OCI-LY3 (cell line): ENCODE results near the gene DYNC1I1.

ENCODE experiments used
- H2AFZ ChIP-seq: fragments of 200-600, 300-600 bp; shearing (Covaris generic); 2 replicates; pipeline ENCODE4 v1.6.0; 2014; ENCODE audit warnings: antibody characterized with exemption, low read depth, low read length
- H3K27ac ChIP-seq: fragments of 200-600, 300-600 bp; sonication (generic); 2 replicates; pipeline ENCODE4 v1.5.1; 2014; ENCODE audit warnings: mild to moderate bottlenecking, low read length, moderate library complexity, mixed read lengths
- H3K27me3 ChIP-seq: fragments of 200-600, 300-600 bp; sonication (generic); 2 replicates; pipeline ENCODE4 v1.6.1; 2014; ENCODE audit warnings: low read depth, low read length, mixed read lengths
- H3K36me3 ChIP-seq: fragments of 200-600, 300-600 bp; sonication (generic); replicated peaks from 2 replicates; pipeline ENCODE3; 2014; ENCODE audit warnings: low read depth, low read length, mixed read lengths
- H3K4me1 ChIP-seq: fragments of 300-600, 200-600 bp; sonication (generic); 2 replicates; pipeline ENCODE4 v1.6.1; 2014; ENCODE audit warnings: low read length, mixed read lengths
- H3K4me2 ChIP-seq: fragments of 200-600, 300-600 bp; sonication (generic); 2 replicates; pipeline ENCODE4 v1.6.1; 2014; ENCODE audit warnings: low read length, mixed read lengths
- H3K4me3 ChIP-seq: fragments of 300-600, 200-600 bp; sonication (generic); 2 replicates; pipeline ENCODE4 v1.5.1; 2014; ENCODE audit warnings: antibody characterized with exemption, mild to moderate bottlenecking, low read length, moderate library complexity
- H3K79me2 ChIP-seq: fragments of 300-600, 200-600 bp; shearing (Covaris generic); 2 replicates; pipeline ENCODE4 v1.6.1; 2014; ENCODE audit warnings: mild to moderate bottlenecking, low read length, mixed read lengths
- H3K9ac ChIP-seq: fragments of 300-600, 200-600 bp; shearing (Covaris generic); 2 replicates; pipeline ENCODE4 v1.6.0; 2014; ENCODE audit warnings: mild to moderate bottlenecking, low read length, moderate library complexity
- H3K9me3 ChIP-seq: fragments of 200-600, 300-600 bp; shearing (Covaris generic); 2 replicates; pipeline ENCODE4 v1.6.1; 2014; ENCODE audit warnings: low read length, mixed read lengths; ENCODE audit not compliant: insufficient read depth
- H4K20me1 ChIP-seq: fragments of 200-600, 300-600 bp; sonication (generic); 2 replicates; pipeline ENCODE4 v1.6.1; 2016; ENCODE audit warnings: low read length, mixed read lengths; ENCODE audit not compliant: insufficient read depth
- EZH2phosphoT487 ChIP-seq: fragments of 200-600 bp; shearing (Covaris generic); IDR thresholded peaks from 2 replicates; pipeline ENCODE4 v1.6.1; 2018; ENCODE audit warnings: antibody characterized with exemption, mixed run types, low read depth
- TF ChIP-seq, protein P1 (sequence below): fragments of 200-600, 300-600 bp; sonication (generic); IDR thresholded peaks from 2 replicates; pipeline ENCODE4 v1.5.1; 2014; ENCODE audit warnings: antibody characterized with exemption, low read length, low read depth

DYNC1I1 gene

GRCh38 chr7:96136600-96137239 is 364.4 kb downstream of the DYNC1I1 start:
- Histone ChIP-seq H3K27me3 (no peaks in the 10 kb centered on the region), H2AFZ (no peak overlapping the region), H3K79me2 (no peaks in the 10 kb centered on the region), H3K4me3 (no peak overlapping the region), H3K4me2 (no peak overlapping the region), H4K20me1 (0 out of 2 replicates have a peak, but pooled peaks cover under 1% of the 10 kb centered on the region), H3K36me3 (peaks cover 4% of the 10 kb centered on the region), H3K4me1 (no peaks in the 10 kb centered on the region), H3K9me3 (no peaks in the 10 kb centered on the region), H3K9ac (no peak overlapping the region), H3K27ac (no peak overlapping the region)
- TF ChIP-seq EZH2phosphoT487, result no peak
- TF ChIP-seq, protein P1, sequence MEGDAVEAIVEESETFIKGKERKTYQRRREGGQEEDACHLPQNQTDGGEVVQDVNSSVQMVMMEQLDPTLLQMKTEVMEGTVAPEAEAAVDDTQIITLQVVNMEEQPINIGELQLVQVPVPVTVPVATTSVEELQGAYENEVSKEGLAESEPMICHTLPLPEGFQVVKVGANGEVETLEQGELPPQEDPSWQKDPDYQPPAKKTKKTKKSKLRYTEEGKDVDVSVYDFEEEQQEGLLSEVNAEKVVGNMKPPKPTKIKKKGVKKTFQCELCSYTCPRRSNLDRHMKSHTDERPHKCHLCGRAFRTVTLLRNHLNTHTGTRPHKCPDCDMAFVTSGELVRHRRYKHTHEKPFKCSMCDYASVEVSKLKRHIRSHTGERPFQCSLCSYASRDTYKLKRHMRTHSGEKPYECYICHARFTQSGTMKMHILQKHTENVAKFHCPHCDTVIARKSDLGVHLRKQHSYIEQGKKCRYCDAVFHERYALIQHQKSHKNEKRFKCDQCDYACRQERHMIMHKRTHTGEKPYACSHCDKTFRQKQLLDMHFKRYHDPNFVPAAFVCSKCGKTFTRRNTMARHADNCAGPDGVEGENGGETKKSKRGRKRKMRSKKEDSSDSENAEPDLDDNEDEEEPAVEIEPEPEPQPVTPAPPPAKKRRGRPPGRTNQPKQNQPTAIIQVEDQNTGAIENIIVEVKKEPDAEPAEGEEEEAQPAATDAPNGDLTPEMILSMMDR, result no peak

- Histone ChIP-seq H4K20me1 (peaks cover 3% of the 10 kb centered on the region; the same call in 1 of the 2 replicates), H3K27me3 (no peaks in the 10 kb centered on the region), H3K4me3 (no peak overlapping the region), H3K36me3 (peaks cover 23% of the 10 kb centered on the region), H3K4me1 (no peaks in the 10 kb centered on the region), H2AFZ (no peak overlapping the region), H3K4me2 (no peak overlapping the region), H3K9me3 (no peaks in the 10 kb centered on the region), H3K79me2 (no peaks in the 10 kb centered on the region), H3K27ac (no peak overlapping the region), H3K9ac (no peak overlapping the region)
- TF ChIP-seq EZH2phosphoT487, result no peak
- TF ChIP-seq, protein P1, result no peak
These were observed 371.3 kb downstream of the DYNC1I1 start for GRCh38 chr7:96143495-96144259.

GRCh38 chr7:96144260-96144526 is 371.8 kb downstream of the DYNC1I1 start:
- H3K27ac ChIP-seq, result no peak overlapping the region
- no peak overlapping the region for H3K4me2 ChIP-seq
- no peaks in the 10 kb centered on the region for H3K79me2 ChIP-seq
- no peaks in the 10 kb centered on the region for H3K4me1 ChIP-seq
- H3K9me3 ChIP-seq, result no peaks in the 10 kb centered on the region
- H2AFZ ChIP-seq, result no peak overlapping the region
- peaks cover 3% of the 10 kb centered on the region; the same call in 1 of the 2 replicates for H4K20me1 ChIP-seq
- H3K27me3 ChIP-seq, result no peaks in the 10 kb centered on the region
- TF ChIP-seq EZH2phosphoT487, result no peak
- TF ChIP-seq, protein P1, result no peak
- peaks cover 26% of the 10 kb centered on the region for H3K36me3 ChIP-seq
- H3K4me3 ChIP-seq, result no peak overlapping the region
- H3K9ac ChIP-seq, result no peak overlapping the region
